NCI-H526 treated with DMSO at 0.1 percent for 48 hours (cell line): ENCODE results near the gene ACP1.
"Not testable (repeated sequence)": the region's sequence is repeated elsewhere in the genome, so short reads cannot be mapped to it uniquely, and the experiment has no call there.

ENCODE experiments used
- DNase-seq: peaks from one replicate; lab custom pipeline; 2025; lab: John Stamatoyannopoulos, UW

The ACP1 gene

GRCh38 chr2:310994-311393 lies 46.2 kb downstream of the ACP1 start:
- no peak for DNase-seq

GRCh38 chr2:313991-314390 lies 49.2 kb downstream of the ACP1 start:
- peak; percentile 8 for DNase-seq

- no peak for DNase-seq
Measured at GRCh38 chr2:314561-315336, 50.0 kb downstream of the ACP1 start.

- DNase-seq = not testable (repeated sequence)
Measured at GRCh38 chr2:315925-316324, 51.2 kb downstream of the ACP1 start.

GRCh38 chr2:316381-316780 lies 51.6 kb downstream of the ACP1 start:
- DNase-seq = no peak

GRCh38 chr2:317501-318424 lies 53.0 kb downstream of the ACP1 start:
- no peak for DNase-seq

GRCh38 chr2:319059-319600 lies 54.4 kb downstream of the ACP1 start:
- DNase-seq = no peak

GRCh38 chr2:320561-320960 lies 55.8 kb downstream of the ACP1 start:
- no peak for DNase-seq

GRCh38 chr2:322326-322725 lies 57.6 kb downstream of the ACP1 start:
- no peak for DNase-seq

- no peak for DNase-seq
Measured at GRCh38 chr2:323035-323434, 58.3 kb downstream of the ACP1 start.
